Esophagus muscularis mucosa (tissue), 4 donors: Measurements from ENCODE around the gene BICD1. TPM values are rescaled to one million over a fixed set of nuclear protein-coding genes. Genes with fewer than 3 reads are reported as not detected.

ENCODE experiments used
- DNase-seq: peaks from one replicate; pipeline ENCODE4 v3.0.0-alpha.2; 2017; ENCODE audit errors: extremely low spot score
- H3K27ac ChIP-seq, 4 donors: fragments of 200-600 bp; sonication (generic); replicated peaks in 1 of 4; 1 replicate in 3 of 4; 2 replicates in 1 of 4; pipeline ENCODE4 v1.5.1; 2016 to 2019; ENCODE audit warnings: mild to moderate bottlenecking in 1 of 4
- H3K27me3 ChIP-seq, 4 donors: fragments of 200-600 bp; sonication (generic); one replicate each; pipeline versions ENCODE4 v1.5.1 to v1.6.0; 2016 to 2019
- H3K36me3 ChIP-seq, 4 donors: fragments of 200-600 bp; sonication (generic); one replicate each; pipeline ENCODE4 v1.5.1; 2016 to 2019
- H3K4me1 ChIP-seq, 4 donors: fragments of 200-600 bp; sonication (generic); one replicate each; pipeline ENCODE4 v1.5.1; 2016 to 2019
- H3K4me3 ChIP-seq, 4 donors: fragments of 200-600 bp; sonication (generic); 1 replicate in 2 of 4; 2 replicates in 2 of 4; pipeline ENCODE4 v1.5.1; 2016 to 2019; ENCODE audit warnings: mild to moderate bottlenecking in 4 of 4, moderate library complexity in 1 of 4
- H3K9me3 ChIP-seq, 4 donors: fragments of 200-600 bp; sonication (generic); 1 replicate in 3 of 4; 2 replicates in 1 of 4; pipeline ENCODE4 v1.5.1; 2016 to 2019
- EP300 ChIP-seq: sonication (generic); formaldehyde crosslinking; IDR thresholded peaks from one replicate; pipeline ENCODE4 v1.6.1; 2017; ENCODE audit warnings: antibody characterized with exemption
- POLR2A ChIP-seq: fragments of 450-650 bp; IDR thresholded peaks from one replicate; pipeline ENCODE4 v1.6.1; 2017; ENCODE audit warnings: antibody characterized with exemption, moderate library complexity, mild to moderate bottlenecking, low read depth
- POLR2AphosphoS5 ChIP-seq, 2 donors: sonication (generic); formaldehyde crosslinking; IDR thresholded peaks; one replicate each; pipeline ENCODE4 v1.6.1; 2017; ENCODE audit warnings: antibody characterized with exemption in 2 of 2
- WGBS: methylation state at CpG from one replicate; pipeline ENCODE4 v1.1.5; 2018; 5-methylcytosine and 5-hydroxymethylcytosine counted together
- intact Hi-C: fragments of 100-400 bp; cut with DNase I; formaldehyde crosslinking; loops from one replicate; pipeline ENCODE4 v1.15.1; 2023
- total RNA-seq, 4 donors: library from RNA; depleted of rRNA; stranded (reverse); fragments of >200 nt; gene quantifications; one replicate each; pipeline versions ENCODE4 v1.1.0 to v1.2.1, GENCODE V29; 2016
- TF ChIP-seq, protein P1 (sequence below), 3 experiments: fragments of 200-600 bp in 2 of 3; fragments of 450-650 bp in 1 of 3; sonication (generic) in 2 of 3; IDR thresholded peaks; one replicate each; pipeline ENCODE4 v1.5.1; 2017 to 2019; ENCODE audit warnings: antibody characterized with exemption in 3 of 3, mild to moderate bottlenecking in 2 of 3, moderate library complexity in 1 of 3

The BICD1 gene
- total RNA-seq, 4 donors from 2014 or later = 6.8 to 14.1 (median 10.2) TPM

DNA sequence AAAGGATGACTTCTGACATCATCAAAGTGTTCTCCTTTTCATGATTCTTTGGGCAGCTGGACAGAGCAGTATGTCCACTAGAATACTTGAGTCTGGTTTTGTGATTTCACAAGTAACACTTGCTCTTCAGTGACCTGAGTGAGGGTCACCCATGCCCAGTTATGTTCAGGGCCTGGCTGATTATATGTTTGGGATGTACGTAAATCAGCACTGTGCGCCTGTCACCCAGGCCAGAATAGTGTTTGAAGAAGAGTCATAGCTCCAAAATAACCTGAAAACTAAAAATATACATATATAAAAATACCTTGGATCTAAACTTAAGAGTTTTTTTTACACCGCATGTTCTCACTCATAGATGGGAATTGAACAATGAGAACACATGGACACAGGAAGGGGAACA lies 3.8 kb downstream of the BICD1 start:
- intact Hi-C loops = no loop called here
- Histone ChIP-seq H3K4me3 (no peak overlapping the region), H3K27me3 (no peaks in the 10 kb centered on the region), H3K27ac (no peak overlapping the region), H3K36me3 (peaks cover 0 to 8% (median 2%) of the 10 kb centered on the region in 4 donors), H3K9me3 (no peaks in the 10 kb centered on the region), H3K4me1 (peaks cover 30 to 42% (median 35%) of the 10 kb centered on the region in 4 donors)
- no peak for TF ChIP-seq POLR2A
- no peak for TF ChIP-seq POLR2AphosphoS5 (IDR thresholded peaks at IDR 0.05)
- TF ChIP-seq, protein P1, sequence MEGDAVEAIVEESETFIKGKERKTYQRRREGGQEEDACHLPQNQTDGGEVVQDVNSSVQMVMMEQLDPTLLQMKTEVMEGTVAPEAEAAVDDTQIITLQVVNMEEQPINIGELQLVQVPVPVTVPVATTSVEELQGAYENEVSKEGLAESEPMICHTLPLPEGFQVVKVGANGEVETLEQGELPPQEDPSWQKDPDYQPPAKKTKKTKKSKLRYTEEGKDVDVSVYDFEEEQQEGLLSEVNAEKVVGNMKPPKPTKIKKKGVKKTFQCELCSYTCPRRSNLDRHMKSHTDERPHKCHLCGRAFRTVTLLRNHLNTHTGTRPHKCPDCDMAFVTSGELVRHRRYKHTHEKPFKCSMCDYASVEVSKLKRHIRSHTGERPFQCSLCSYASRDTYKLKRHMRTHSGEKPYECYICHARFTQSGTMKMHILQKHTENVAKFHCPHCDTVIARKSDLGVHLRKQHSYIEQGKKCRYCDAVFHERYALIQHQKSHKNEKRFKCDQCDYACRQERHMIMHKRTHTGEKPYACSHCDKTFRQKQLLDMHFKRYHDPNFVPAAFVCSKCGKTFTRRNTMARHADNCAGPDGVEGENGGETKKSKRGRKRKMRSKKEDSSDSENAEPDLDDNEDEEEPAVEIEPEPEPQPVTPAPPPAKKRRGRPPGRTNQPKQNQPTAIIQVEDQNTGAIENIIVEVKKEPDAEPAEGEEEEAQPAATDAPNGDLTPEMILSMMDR (IDR thresholded peaks at IDR 0.05) = no peak
- TF ChIP-seq EP300 = no peak
- 75% methylated on average over 3 of the region's 3 CpGs for WGBS
- DNase-seq = no peak

DNA sequence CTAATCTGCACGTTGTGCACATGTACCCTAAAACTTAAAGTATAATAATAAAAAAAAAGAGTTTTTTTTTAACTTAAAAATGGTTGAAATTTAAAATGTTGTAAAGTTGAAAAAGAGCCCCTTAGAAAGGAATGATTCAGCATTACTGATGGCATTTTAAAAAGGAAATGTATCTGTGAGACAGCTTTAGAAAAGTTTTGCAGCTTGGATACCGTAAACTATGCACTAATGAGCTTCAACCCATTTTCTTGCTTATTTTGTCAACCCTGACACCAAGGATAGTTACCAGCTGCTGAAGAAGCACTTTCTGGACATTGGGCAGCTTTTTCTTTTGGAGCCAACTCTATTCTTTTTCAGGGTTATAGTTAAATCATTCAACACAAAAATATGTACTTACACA lies 4.3 kb downstream of the BICD1 start:
- Histone ChIP-seq H3K4me3 (no peak overlapping the region), H3K27ac (no peak overlapping the region), H3K27me3 (no peaks in the 10 kb centered on the region), H3K9me3 (no peaks in the 10 kb centered on the region), H3K36me3 (peaks cover 0 to 8% (median 2%) of the 10 kb centered on the region in 4 donors), H3K4me1 (peaks cover 32 to 44% (median 37%) of the 10 kb centered on the region in 4 donors)
- TF ChIP-seq POLR2A (no peak), POLR2AphosphoS5 (IDR thresholded peaks at IDR 0.05) (no peak), EP300 (no peak)
- TF ChIP-seq, protein P1 (IDR thresholded peaks at IDR 0.05) = no peak
- DNase-seq = no peak
- WGBS = 24% methylated on average over 2 of the region's 2 CpGs
- intact Hi-C loops = no loop called here

DNA sequence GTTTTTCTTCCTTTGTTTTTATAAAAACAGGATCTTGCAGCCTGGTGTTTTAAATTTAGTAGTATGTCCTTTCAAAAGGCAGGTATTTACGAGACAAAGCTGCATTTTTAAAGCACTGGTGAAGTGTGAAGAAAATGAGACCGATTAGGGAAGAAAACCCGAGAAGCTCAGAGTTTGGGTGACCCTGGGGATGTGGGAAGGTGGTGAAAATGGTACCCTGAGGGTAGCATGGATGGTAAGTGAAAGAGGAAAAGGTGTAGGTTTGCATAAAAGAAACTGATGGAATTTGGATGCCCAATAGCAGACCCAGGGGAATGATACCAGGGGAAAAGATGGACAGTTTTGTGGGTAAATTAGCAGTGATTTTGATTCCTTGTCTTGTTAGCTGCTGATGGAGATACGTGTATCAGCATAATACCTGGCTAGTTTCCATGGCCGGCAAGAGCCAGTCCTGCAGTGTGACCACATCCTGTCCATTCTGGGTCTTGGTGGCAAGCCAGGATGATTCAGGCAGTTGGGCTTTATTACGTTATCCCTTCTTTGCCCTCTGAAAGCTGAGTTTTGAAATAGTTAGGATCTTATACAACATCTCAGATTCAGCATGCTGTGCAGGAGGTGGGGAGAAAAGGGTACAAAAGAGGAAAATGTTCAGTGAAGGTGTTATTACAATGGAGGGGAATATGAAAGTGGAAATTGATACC lies 8.9 kb downstream of the BICD1 start:
- Histone ChIP-seq H3K27ac (peak overlapping the region; percentile 21 to 65 (median 58)), H3K27me3 (no peaks in the 10 kb centered on the region), H3K36me3 (peaks cover 0 to 8% (median 2%) of the 10 kb centered on the region in 4 donors), H3K4me1 (peaks cover 15 to 26% (median 22%) of the 10 kb centered on the region in 4 donors), H3K9me3 (no peaks in the 10 kb centered on the region), H3K4me3 (no peak overlapping the region)
- intact Hi-C loops = no loop called here
- DNase-seq = no peak
- TF ChIP-seq EP300 (no peak), POLR2A (no peak), POLR2AphosphoS5 (IDR thresholded peaks at IDR 0.05) (peak; percentile 79 to 82)
- TF ChIP-seq, protein P1 (IDR thresholded peaks at IDR 0.05) = no peak
- WGBS = 29% methylated on average over 6 of the region's 6 CpGs

DNA sequence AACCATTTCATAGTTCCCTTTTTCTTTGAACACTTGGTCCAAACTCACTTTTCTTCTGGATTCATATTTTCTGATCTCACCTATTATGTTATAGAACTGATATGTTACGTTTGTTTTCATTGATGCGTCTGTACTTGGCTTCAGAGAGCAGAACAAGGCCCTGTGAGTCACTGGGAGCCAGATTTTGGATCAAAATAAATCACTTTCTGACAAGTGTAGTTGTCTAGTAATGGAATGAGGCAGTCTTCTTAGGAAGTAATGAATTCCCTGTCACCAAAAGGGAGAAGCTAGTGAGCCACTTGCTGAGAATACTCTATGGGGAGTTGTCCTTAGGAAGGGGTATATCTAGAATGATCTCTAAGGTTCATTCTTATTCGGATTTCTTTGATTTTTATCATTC lies 10.2 kb downstream of the BICD1 start:
- Histone ChIP-seq H3K9me3 (no peaks in the 10 kb centered on the region), H3K4me1 (peaks cover 15 to 23% (median 19%) of the 10 kb centered on the region in 4 donors), H3K36me3 (peaks cover 0 to 6% (median 2%) of the 10 kb centered on the region in 4 donors), H3K27me3 (no peaks in the 10 kb centered on the region), H3K4me3 (no peak overlapping the region), H3K27ac (no peak overlapping the region)
- no peak for DNase-seq
- intact Hi-C loops = no loop called here
- no peak for TF ChIP-seq EP300
- TF ChIP-seq, protein P1 (IDR thresholded peaks at IDR 0.05) = no peak
- TF ChIP-seq POLR2AphosphoS5 (IDR thresholded peaks at IDR 0.05) = no peak
- TF ChIP-seq POLR2A = no peak
- WGBS = 67% methylated on average over 3 of the region's 3 CpGs
